Liver (tissue), 9 donors: ENCODE results near the gene TMEM94. TPM values are rescaled to one million over a fixed set of nuclear protein-coding genes. Genes with fewer than 3 reads are reported as not detected.

Experiments
- DNase-seq: peaks from one replicate; pipeline ENCODE4 v3.0.0-alpha.2; 2017; ENCODE audit warnings: low spot score
- H3K27ac ChIP-seq, 2 donors: one replicate each; pipeline ENCODE4 v1.7.0; 2013; ENCODE audit warnings: inconsistent platforms in 2 of 2, low read length in 2 of 2, control low read depth in 1 of 2, low read depth in 1 of 2, mild to moderate bottlenecking in 1 of 2
- H3K27me3 ChIP-seq, 4 donors: one replicate each; pipeline versions ENCODE4 v1.6.1 to v1.7.0; 2013; ENCODE audit warnings: low read length in 3 of 4, inconsistent platforms in 1 of 4, mild to moderate bottlenecking in 1 of 4, moderate library complexity in 1 of 4; ENCODE audit not compliant: control insufficient read depth in 4 of 4, insufficient read depth in 4 of 4
- H3K36me3 ChIP-seq, 4 donors: one replicate each; pipeline versions ENCODE4 v1.6.1 to v1.7.0; 2013; ENCODE audit warnings: low read length in 3 of 4, mild to moderate bottlenecking in 3 of 4, low read depth in 1 of 4, moderate library complexity in 1 of 4; ENCODE audit not compliant: control insufficient read depth in 4 of 4, insufficient read depth in 3 of 4
- H3K4me1 ChIP-seq, 4 donors: one replicate each; pipeline versions ENCODE4 v1.6.1 to v1.7.0; 2013; ENCODE audit warnings: low read length in 3 of 4, mild to moderate bottlenecking in 3 of 4, moderate library complexity in 1 of 4; ENCODE audit not compliant: control insufficient read depth in 4 of 4, insufficient read depth in 4 of 4
- H3K4me3 ChIP-seq, 3 donors: one replicate each; pipeline versions ENCODE4 v1.6.1 to v1.7.0; 2013; ENCODE audit warnings: low read length in 3 of 3, control low read depth in 1 of 3, low read depth in 1 of 3, mild to moderate bottlenecking in 1 of 3
- H3K9ac ChIP-seq, 2 donors: one replicate each; pipeline ENCODE4 v1.7.0; 2013; ENCODE audit warnings: low read length in 2 of 2, mild to moderate bottlenecking in 2 of 2, moderate library complexity in 2 of 2, control low read depth in 1 of 2, low read depth in 1 of 2
- H3K9me3 ChIP-seq, 4 donors: one replicate each; pipeline versions ENCODE4 v1.6.1 to v1.7.0; 2013; ENCODE audit warnings: low read length in 3 of 4; ENCODE audit not compliant: control insufficient read depth in 4 of 4
- EGR1 ChIP-seq, 2 donors: IDR thresholded peaks; 2 replicates each; pipeline ENCODE4 v1.6.1; 2016 to 2018; ENCODE audit warnings: antibody characterized with exemption in 2 of 2, low read depth in 2 of 2
- GABPA ChIP-seq, 2 donors: IDR thresholded peaks in 1 of 2; conservative IDR thresholded peaks in 1 of 2; 2 replicates each; pipeline ENCODE4 v1.6.1; 2016; ENCODE audit warnings: antibody characterized with exemption in 2 of 2, mild to moderate bottlenecking in 1 of 2, moderate library complexity in 1 of 2
- HNF4G ChIP-seq: IDR thresholded peaks from 2 replicates; pipeline ENCODE4 v1.6.1; 2016; ENCODE audit warnings: antibody characterized with exemption
- JUND ChIP-seq, 2 donors: IDR thresholded peaks; 2 replicates each; pipeline ENCODE4 v1.6.1; 2016; ENCODE audit warnings: antibody characterized with exemption in 2 of 2
- RAD21 ChIP-seq, 2 donors: IDR thresholded peaks; 2 replicates each; pipeline ENCODE4 v1.6.1; 2016; ENCODE audit warnings: antibody characterized with exemption in 2 of 2, mild to moderate bottlenecking in 2 of 2
- RXRA ChIP-seq, 2 donors: IDR thresholded peaks; 2 replicates each; pipeline ENCODE4 v1.6.1; 2017 to 2018; ENCODE audit warnings: antibody characterized with exemption in 2 of 2, mild to moderate bottlenecking in 1 of 2
- SP1 ChIP-seq: IDR thresholded peaks from 2 replicates; pipeline ENCODE4 v1.6.1; 2018; ENCODE audit warnings: antibody characterized with exemption, mild to moderate bottlenecking
- TAF1 ChIP-seq: conservative IDR thresholded peaks from 2 replicates; pipeline ENCODE4 v1.6.1; 2016; ENCODE audit warnings: antibody characterized with exemption, mild to moderate bottlenecking
- YY1 ChIP-seq: IDR thresholded peaks from 2 replicates; pipeline ENCODE4 v1.6.1; 2016; ENCODE audit warnings: antibody characterized with exemption, mild to moderate bottlenecking
- ZBTB33 ChIP-seq: IDR thresholded peaks from 2 replicates; pipeline ENCODE4 v1.6.1; 2016; ENCODE audit warnings: antibody characterized with exemption
- WGBS: extraction: QIAGEN DNeasy Blood & Tissue Kit; methylation state at CpG from one replicate; pipeline ENCODE4 v1.1.7; 2013; 5-methylcytosine and 5-hydroxymethylcytosine counted together
- polyA plus RNA-seq, 2 donors: library from polyadenylated mRNA; stranded (reverse) in 1 of 2; unstranded in 1 of 2; fragments of 200-250 nt in 1 of 2; fragments of >200 nt in 1 of 2; fragmentation: Nextera tagmentation in 1 of 2; extraction: Ambion mirVana in 1 of 2; gene quantifications; one replicate each; pipeline versions ENCODE4 v1.2.1 to v1.2.3, GENCODE V29; 2013 to 2015
- total RNA-seq, 2 donors: library from RNA; depleted of rRNA; stranded (reverse); fragments of >200 nt; gene quantifications; one replicate each; pipeline ENCODE4 v1.2.3, GENCODE V29; 2014
- TF ChIP-seq, protein P1 (sequence below): IDR thresholded peaks from 2 replicates; pipeline ENCODE4 v1.6.1; 2016; ENCODE audit warnings: antibody characterized with exemption
- TF ChIP-seq, protein P2 (sequence below): fragments of 150-350 bp; IDR thresholded peaks from 2 replicates; pipeline ENCODE4 v1.5.1; 2017; ENCODE audit warnings: improper control_type of control experiment, low read depth, low read length; ENCODE audit not compliant: missing input control
- donor health status: healthy.
- donor health status: healthy.
- donor health status: healthy.
- donor health status: healthy.
- donor health status: healthy.

TMEM94 gene
- total and polyA plus RNA-seq, 4 donors: 15.6 to 31.0 (median 20.1) TPM

GRCh38 chr17:75544250-75544649, 87.8 kb downstream of the TMEM94 start (continued):
- TF ChIP-seq SP1: no peak

DNA sequence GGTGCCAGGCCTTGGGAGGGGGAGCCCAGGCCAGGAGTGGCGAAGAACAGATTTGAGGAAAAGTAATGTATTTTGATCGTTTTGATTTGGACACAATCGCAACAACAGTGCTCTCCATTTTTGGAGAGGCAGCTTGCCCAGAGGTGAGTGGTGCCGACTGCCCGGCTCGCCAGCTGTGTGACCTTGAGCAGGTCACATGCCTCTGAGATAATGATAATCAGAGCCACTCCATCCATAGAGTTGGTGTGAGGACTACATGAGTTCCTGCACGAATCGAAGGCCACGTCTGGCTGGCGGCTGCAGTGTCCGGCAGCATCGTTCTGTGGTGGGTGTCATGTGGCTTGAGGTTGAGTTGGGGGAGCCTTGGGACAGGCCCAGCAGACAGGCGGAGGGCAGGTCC, 89.7 kb downstream of the TMEM94 start:
- no peak for DNase-seq
- Histone ChIP-seq H3K36me3 (peaks cover 0 to 6% (median 2%) of the 10 kb centered on the region in 4 donors), H3K4me3 (no peak overlapping the region), H3K9ac (no peak overlapping the region), H3K27me3 (no peaks in the 10 kb centered on the region), H3K27ac (no peak overlapping the region), H3K4me1 (peaks cover 2 to 15% (median 7%) of the 10 kb centered on the region in 4 donors), H3K9me3 (no peaks in the 10 kb centered on the region)
- WGBS: 91% methylated on average over 13 of the region's 13 CpGs
- TF ChIP-seq ZBTB33: no peak
- no peak for TF ChIP-seq YY1
- TF ChIP-seq, protein P1, sequence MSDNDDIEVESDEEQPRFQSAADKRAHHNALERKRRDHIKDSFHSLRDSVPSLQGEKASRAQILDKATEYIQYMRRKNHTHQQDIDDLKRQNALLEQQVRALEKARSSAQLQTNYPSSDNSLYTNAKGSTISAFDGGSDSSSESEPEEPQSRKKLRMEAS: no peak
- TF ChIP-seq, protein P2, sequence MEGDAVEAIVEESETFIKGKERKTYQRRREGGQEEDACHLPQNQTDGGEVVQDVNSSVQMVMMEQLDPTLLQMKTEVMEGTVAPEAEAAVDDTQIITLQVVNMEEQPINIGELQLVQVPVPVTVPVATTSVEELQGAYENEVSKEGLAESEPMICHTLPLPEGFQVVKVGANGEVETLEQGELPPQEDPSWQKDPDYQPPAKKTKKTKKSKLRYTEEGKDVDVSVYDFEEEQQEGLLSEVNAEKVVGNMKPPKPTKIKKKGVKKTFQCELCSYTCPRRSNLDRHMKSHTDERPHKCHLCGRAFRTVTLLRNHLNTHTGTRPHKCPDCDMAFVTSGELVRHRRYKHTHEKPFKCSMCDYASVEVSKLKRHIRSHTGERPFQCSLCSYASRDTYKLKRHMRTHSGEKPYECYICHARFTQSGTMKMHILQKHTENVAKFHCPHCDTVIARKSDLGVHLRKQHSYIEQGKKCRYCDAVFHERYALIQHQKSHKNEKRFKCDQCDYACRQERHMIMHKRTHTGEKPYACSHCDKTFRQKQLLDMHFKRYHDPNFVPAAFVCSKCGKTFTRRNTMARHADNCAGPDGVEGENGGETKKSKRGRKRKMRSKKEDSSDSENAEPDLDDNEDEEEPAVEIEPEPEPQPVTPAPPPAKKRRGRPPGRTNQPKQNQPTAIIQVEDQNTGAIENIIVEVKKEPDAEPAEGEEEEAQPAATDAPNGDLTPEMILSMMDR: no peak
- no peak for TF ChIP-seq JUND (IDR thresholded peaks at IDR 0.05)
- no peak for TF ChIP-seq EGR1 (IDR thresholded peaks at IDR 0.05; ENCODE audit: low read depth in 2 of 2)
- TF ChIP-seq GABPA (IDR thresholded peaks at IDR 0.05 in 1 of 2, conservative IDR thresholded peaks at IDR 0.05 in 1 of 2): no peak
- no peak for TF ChIP-seq TAF1
- no peak for TF ChIP-seq RAD21 (IDR thresholded peaks at IDR 0.05)
- TF ChIP-seq HNF4G: no peak

- no peak overlapping the region for H3K27ac ChIP-seq
- H3K36me3 ChIP-seq: peaks cover 0 to 6% (median 2%) of the 10 kb centered on the region in 4 donors
- TF ChIP-seq RXRA (IDR thresholded peaks at IDR 0.05) (no peak), TAF1 (no peak)
- TF ChIP-seq, protein P2: no peak
- 86% methylated on average over 9 of the region's 9 CpGs for WGBS
- H3K4me1 ChIP-seq: peaks cover 0 to 10% (median 4%) of the 10 kb centered on the region in 4 donors
- no peak overlapping the region for H3K4me3 ChIP-seq
- H3K9ac ChIP-seq: no peak overlapping the region
- no peak for DNase-seq
- no peaks in the 10 kb centered on the region for H3K27me3 ChIP-seq
- H3K9me3 ChIP-seq: no peaks in the 10 kb centered on the region
Measured at GRCh38 chr17:75547091-75547490, 90.7 kb downstream of the TMEM94 start.
